Epidermal melanocyte (primary cell): Measurements from ENCODE around the gene CALR3.
"Not testable (repeated sequence)": the region's sequence is repeated elsewhere in the genome, so short reads cannot be mapped to it uniquely, and the experiment has no call there.

Experiments
- DNase-seq: peaks from one replicate; pipeline ENCODE4 v3.0.0; 2011; ENCODE audit warnings: low spot score; ENCODE audit not compliant: insufficient read length

Gene CALR3

GRCh38 chr19:16497042-16497441 is 1.1 kb upstream of the CALR3 start:
- no peak for DNase-seq

- no peak for DNase-seq
Measured at GRCh38 chr19:16496613-16496983, 631 bp upstream of the CALR3 start.

DNA sequence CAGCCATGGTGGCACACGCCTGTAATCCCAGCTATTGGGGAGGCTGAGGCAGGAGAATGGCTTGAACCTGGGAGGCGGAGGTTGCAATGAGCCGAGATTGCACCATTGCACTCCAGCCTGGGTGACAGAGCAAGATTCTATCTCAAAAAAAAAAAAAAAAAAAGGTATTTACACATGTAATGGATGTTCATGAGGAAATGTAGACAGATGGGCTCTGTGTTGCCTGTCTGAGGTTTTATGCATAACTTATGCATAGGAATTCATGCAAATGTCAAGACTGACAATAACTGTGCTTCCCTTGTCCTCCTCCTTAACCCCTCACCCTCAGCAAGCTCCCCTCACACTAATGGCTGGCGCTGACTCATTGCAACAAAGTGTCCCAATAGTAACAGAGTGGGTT is 9.5 kb downstream of the CALR3 start:
- not testable (repeated sequence) for DNase-seq

- DNase-seq: no peak
Measured at GRCh38 chr19:16482745-16483144, 13.2 kb downstream of the CALR3 start.

GRCh38 chr19:16477311-16477710 is 18.7 kb downstream of the CALR3 start:
- no peak for DNase-seq

DNA sequence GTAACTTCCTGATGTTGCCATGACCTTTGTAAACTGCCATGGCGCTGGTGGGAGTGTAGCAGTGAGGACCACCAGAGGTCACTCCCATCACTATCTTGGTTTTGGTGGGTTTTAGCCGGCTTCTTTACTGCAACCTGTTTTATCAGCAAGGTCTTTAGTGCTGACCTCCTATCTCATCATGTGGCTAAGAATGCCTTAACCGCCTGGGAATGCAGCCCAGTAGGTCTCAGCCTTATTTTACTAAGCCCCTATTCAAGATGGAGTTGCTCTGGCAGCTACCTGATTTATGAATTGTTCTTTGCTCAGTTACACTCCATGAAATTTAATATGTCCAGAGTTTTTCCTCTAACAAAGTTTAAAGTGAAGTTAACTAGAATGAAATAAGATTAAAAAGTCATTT is 19.6 kb downstream of the CALR3 start:
- DNase-seq: no peak

- DNase-seq: no peak
Measured at GRCh38 chr19:16473875-16474392, 22.0 kb downstream of the CALR3 start.

- no peak for DNase-seq
Measured at GRCh38 chr19:16472992-16473391, 23.0 kb downstream of the CALR3 start.

DNA sequence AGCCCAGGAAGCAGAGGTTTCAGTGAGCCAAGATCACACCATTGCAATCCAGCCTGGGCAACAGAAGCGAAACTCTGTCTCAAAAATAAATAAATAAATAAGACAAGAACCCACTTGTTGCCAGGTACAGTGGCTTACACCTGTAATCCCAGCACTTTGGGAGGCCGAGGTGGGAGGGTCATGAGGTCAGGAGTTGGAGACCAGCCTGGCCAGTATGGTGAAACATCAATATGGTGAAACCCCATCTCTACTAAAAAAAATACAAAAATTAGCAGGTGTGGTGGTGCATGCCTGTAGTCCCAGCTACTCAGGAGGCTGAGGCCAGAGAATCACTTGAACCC is 23.4 kb downstream of the CALR3 start:
- DNase-seq: not testable (repeated sequence)

GRCh38 chr19:16470911-16471811 is 24.8 kb downstream of the CALR3 start:
- no peak for DNase-seq

GRCh38 chr19:16470541-16470910 is 25.4 kb downstream of the CALR3 start:
- DNase-seq: no peak

GRCh38 chr19:16467581-16467980 is 28.4 kb downstream of the CALR3 start:
- no peak for DNase-seq

GRCh38 chr19:16466802-16467427 is 29.1 kb downstream of the CALR3 start:
- not testable (repeated sequence) for DNase-seq

- DNase-seq: no peak
Measured at GRCh38 chr19:16465239-16465638, 30.7 kb downstream of the CALR3 start.

DNA sequence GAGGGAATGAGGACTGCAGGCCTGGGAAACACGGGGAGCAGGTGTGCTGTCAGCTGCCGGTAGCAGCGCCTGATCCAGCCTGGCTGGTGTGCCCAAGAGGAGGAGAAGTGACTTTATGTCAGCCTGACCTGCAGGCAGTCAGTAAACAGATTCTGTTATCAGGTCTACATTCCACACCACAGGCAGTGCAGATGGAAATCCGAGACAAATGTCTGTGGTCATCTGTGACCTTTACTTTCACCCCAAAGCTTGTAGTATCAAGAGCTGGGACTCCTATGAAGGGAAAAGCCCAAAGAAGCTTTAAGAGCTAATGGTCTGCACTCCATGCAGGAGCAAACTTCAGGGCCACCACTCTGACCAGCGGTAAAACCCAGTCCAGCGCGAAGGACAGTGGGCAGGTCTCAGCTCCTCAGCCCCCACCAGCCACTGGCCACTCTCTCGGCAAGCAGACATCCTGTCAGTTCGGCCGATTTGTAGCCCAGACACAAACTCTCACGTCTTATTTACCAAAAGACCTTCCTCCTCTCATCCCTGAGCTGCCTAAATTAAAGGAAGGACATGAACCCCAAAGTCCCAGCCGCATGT is 31.9 kb downstream of the CALR3 start:
- peak; percentile 23 for DNase-seq

- DNase-seq: no peak
Measured at GRCh38 chr19:16463341-16463990, 32.5 kb downstream of the CALR3 start.

DNA sequence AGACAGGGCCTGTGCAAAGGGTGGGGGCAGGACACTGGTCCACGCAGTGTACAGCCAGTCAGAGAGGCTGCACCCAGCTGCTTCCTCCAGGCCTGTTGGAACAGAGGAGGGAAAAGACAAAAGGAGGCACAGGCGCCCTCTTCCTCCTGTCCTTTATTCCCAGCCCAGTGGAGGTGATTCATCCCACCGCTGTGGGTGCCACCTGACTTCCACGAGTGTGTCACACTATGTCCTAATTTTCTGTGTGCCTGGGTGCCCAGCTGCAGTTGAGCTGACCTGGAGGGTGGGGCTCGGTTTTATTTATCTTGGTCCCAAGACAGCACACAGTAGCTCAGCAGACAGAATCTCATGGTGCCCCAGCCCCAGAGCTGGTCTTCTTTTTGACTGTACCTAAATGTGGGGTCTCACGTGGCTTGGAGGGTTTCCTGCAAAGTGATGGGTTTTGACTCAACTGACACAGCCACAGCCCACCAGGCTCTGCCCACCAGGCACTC is 33.2 kb downstream of the CALR3 start:
- no peak for DNase-seq

DNA sequence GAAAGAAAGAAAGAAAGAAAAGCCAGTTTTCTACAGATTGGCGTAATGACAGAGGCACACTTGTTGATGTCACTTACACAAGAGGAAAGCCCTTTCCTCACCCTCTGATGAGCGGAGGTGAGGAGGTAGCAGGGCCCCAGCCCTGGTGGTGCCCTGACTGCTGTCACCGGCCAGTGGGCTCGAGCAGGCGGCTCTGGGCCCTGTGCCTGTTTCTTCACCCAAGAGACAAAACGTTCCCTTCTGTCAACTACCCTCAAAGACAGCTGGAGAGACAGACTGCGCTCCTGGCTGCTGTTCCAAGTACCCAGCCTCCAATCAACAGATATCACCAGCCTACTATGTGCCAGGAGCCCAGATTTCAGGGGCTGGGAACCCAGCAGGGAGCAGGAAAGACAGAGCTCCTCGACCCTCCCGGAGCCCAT is 34.3 kb downstream of the CALR3 start:
- DNase-seq: no peak

- DNase-seq: no peak
Measured at GRCh38 chr19:16460454-16460853, 35.5 kb downstream of the CALR3 start.

- DNase-seq: no peak
Measured at GRCh38 chr19:16459680-16460079, 36.3 kb downstream of the CALR3 start.
